Activated CD4-positive, alpha-beta T cell treated with anti-CD3 and anti-CD28 coated beads for 24 hours (primary cell): ENCODE measurements around the gene UBE3D.
"Not testable (repeated sequence)": the region's sequence is repeated elsewhere in the genome, so short reads cannot be mapped to it uniquely, and the experiment has no call there.

Experiments used
- DNase-seq, 2 donors: peaks; one replicate each; pipeline ENCODE4 v3.0.0-alpha.2; 2020; ENCODE audit warnings: low read depth in 2 of 2

The UBE3D gene

GRCh38 chr6:83055366-83055964, 10.2 kb downstream of the UBE3D start:
- peak in 1 of 2 donors; percentile 16 for DNase-seq

DNA sequence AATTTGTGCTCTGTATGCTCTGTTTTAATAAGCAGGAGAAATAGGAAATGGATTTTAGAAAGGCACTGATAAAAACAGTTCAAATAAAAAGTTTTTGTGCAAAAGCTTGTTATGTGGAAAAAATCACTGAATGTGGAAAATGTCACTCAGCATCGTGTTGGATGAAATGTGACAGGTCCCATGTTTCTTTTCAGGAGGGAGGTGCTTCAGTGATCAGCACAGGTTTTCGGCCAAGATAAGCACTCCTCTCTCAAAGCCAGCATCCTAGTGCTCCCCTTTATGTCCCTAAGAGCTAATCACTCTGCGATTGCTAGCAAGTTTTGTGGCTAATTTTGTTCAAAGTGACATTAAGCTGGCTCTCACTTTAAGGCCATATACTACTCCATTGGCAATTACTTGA, 12.0 kb downstream of the UBE3D start:
- no peak for DNase-seq

- no peak for DNase-seq
Observed at GRCh38 chr6:83051377-83052172, 14.1 kb downstream of the UBE3D start.

GRCh38 chr6:83047065-83047754, 18.4 kb downstream of the UBE3D start:
- DNase-seq, result no peak

- DNase-seq, result no peak
Observed at GRCh38 chr6:83044091-83044768, 21.4 kb downstream of the UBE3D start.

DNA sequence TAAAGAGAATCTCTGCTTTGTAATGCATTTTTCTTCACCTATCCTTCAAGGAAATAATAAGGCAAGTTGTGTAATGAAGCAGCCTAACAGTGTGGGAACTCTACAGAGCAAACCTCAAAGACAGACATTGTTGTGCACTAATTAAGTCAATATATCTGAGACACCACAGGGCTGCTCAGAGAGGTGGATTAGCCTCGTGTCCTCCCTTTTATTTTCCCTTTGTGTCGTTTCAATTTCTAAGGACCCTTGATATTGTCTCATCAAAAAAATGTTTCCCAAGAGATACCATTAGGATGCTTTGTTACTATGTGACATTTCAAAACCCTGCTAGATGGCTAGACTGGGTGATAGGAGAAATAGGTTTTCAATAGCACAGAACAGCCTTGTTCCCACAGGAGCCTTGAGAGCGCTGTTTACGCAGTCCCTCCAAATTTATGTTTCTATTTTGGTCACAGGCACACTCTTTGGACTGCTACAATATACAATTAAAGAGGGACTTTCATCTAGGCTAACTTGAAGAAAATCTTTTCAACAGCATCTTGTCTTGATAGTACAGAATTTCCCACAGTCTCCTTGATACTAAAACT, 23.1 kb downstream of the UBE3D start:
- DNase-seq, result no peak

GRCh38 chr6:83038246-83038645, 27.4 kb downstream of the UBE3D start:
- no peak for DNase-seq

DNA sequence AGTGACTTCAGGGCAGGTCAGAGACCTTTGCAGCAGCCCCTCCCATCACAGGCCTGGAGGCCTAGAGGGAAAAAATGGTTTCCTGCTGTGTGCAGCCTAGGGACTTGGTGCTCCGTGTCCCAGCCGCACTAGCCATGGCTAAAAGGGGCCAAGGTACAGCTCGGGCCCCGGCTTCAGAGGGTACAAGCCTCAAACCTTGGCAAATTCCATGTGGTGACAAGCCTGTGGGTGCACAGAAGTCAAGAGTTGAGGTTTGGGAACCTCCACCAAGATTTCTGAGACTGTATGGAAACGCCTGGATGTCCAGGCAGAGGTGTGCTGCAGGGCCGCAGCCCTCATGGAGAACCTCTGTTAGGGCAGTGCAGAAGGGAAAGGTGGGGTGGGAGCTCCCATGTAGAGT, 34.0 kb downstream of the UBE3D start:
- no peak for DNase-seq

DNA sequence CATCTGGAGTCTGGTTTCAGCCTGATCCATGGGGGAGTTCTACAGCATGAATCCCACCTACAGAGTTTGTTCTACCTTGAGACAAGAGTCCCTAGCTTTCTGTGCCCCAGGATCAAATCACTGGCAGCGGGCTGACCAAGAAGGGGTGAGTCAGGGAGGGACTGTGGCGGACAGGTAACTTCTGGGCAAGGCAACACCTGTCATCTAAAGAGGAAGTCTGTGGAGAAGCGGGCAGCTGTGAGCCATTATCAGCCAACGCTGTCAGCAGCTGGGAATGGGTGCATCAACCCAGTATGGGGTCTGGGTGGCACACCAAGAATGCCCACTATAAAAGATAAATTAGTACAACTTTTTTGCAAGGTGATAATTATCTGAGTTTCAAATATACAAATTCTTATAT, 45.9 kb downstream of the UBE3D start:
- DNase-seq, result no peak

DNA sequence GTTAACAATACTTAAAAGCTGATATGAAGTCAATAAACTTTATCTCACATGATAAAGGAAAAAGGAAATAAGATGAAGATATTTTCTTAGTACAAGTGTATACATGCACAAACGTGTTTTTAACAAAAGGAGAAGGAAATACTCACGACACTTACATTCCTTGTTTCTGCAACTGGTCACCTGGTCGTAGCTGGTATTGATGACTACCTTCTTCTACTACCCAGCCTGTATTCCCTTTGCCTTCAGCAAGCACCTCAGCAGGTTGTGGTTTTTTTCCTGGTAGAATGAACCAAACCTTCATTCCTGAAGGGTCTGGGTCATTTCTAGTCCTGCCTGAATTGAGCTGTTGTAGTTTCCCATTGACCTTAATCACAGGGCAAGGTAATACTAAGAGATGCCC, 54.5 kb downstream of the UBE3D start:
- DNase-seq, result not testable (repeated sequence)

DNA sequence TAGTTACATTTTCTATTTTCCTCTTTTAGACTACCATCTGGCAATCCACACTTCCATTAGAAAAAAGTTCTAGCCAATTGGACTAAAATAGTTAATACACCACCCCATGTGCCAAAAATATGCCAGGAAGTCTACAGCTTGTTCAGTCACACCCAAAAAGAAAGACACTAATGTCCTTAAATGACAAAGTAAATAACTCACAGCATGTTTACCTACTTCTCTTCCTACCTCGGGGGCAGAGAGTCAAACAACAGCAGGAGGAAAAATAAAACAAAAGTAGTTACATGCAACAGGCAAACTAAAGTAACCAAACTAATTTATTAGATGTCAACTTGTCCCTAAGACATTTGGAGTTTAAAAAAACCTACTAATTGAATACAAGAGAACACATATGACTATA, 57.0 kb downstream of the UBE3D start:
- no peak for DNase-seq

GRCh38 chr6:83006270-83006905, 59.3 kb downstream of the UBE3D start:
- DNase-seq, result no peak

DNA sequence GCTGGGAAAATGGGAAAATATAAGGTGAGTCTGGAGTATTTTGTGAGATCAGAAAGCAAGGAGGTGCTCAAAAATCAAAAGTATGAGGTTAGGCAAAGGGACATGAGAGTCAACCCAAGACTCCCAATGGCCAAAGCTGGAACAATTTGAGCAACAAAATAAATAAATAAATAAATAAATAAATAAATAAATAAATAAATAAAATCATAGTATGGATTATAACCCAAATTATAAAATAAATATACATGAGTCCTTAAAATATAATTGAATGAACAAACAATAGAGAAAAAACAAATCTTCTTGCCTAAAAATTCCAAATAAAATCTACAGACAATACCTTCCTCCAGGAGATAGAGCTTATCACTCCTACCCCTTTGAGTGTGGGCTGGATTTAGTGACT, 69.5 kb downstream of the UBE3D start:
- DNase-seq, result no peak

DNA sequence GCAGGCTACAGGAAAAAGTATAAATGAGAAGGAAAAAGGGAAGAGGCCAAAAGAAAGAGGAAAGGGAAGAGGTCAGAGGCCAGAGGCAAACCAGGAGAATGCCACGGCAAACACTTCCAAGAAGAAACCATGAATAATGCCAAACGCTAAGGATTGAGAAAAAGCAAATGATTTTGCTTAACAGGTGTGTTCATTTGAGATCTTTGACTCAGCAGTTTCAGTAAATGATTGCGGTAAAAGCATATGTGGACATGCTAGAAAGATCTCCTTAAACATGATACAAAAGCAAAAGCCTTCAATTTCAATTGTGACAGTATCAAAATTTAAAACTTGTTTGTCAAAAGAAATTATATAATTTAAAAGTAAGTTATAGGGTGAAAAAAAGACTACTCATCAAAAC, 70.6 kb downstream of the UBE3D start:
- DNase-seq, result no peak

DNA sequence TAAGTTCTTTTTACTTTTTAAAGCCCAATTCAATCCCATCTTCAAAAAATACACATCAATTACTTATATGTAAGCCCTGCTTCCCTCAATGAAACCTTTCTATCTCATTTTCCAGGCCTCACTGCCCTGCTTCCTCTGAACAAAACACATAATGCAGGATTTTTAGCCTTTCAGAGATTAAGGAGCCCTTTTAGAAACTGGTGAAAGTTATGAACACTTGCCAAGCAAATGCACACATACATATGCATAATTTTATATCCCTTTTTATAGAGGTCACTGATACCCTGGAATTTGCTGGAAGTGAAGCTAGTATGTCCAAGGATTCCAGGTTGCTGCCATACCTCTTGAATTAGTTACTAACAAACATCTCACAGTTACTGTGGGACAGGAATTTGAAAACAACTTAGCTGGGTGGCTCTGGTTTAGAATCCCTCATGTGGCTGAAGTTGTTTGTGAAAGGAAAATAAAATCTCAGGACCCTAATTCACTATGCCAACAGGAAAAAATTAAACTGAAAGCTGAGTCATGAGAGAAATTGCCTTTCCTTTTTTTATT, 75.8 kb downstream of the UBE3D start:
- no peak for DNase-seq

- DNase-seq, result no peak
Observed at GRCh38 chr6:82988930-82989351, 76.7 kb downstream of the UBE3D start.

- DNase-seq, result no peak
Observed at GRCh38 chr6:82987951-82988350, 77.7 kb downstream of the UBE3D start.

- no peak for DNase-seq
Observed at GRCh38 chr6:82987416-82987815, 78.2 kb downstream of the UBE3D start.

GRCh38 chr6:82984720-82985119, 80.9 kb downstream of the UBE3D start:
- no peak for DNase-seq

GRCh38 chr6:82980086-82980485, 85.6 kb downstream of the UBE3D start:
- DNase-seq, result no peak

DNA sequence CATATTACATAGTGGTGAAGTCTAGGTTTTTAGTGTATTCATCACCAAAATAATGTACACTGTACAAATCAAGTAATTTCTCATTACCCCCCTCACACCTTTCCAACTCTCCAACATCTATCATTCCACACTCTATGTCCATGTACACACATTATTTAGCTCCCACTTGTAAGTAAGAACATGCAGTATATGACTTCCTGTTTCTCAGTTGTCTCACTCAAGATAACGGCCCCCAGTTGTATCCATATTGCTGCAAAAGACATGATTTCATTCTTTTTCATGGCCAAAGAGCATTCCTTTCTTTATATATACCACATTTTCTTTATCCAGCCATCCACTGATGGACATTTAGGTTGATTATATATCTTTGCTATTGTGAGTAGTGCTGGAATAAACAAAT, 86.0 kb downstream of the UBE3D start:
- no peak for DNase-seq
